Astrocyte (in vitro differentiated cells and primary cell): ENCODE results near the gene ABCC9. TPM values are rescaled to one million over a fixed set of nuclear protein-coding genes. Genes with fewer than 3 reads are reported as not detected.

Source experiments
- DNase-seq: peaks from one replicate; pipeline ENCODE4 v3.0.0-alpha.2; 2010; ENCODE audit warnings: low read depth
- FAIRE-seq: peaks from 2 replicates; lab custom pipeline; 2011; peaks lifted over from hg19 to GRCh38; lab: Jason Lieb, UNC
- H2AFZ ChIP-seq: 2 replicates; pipeline ENCODE4 v1.6.0; 2012; ENCODE audit warnings: low read depth, low read length, inconsistent platforms
- H3K27ac ChIP-seq: 2 replicates; pipeline ENCODE4 v1.5.1; 2011; ENCODE audit warnings: low read depth, low read length, inconsistent platforms
- H3K27me3 ChIP-seq: 2 replicates; pipeline ENCODE4 v1.6.0; 2011; ENCODE audit warnings: low read length, inconsistent platforms; ENCODE audit not compliant: insufficient read depth
- H3K36me3 ChIP-seq: 2 replicates; pipeline ENCODE4 v1.5.1; 2011; ENCODE audit warnings: low read length, inconsistent platforms; ENCODE audit not compliant: insufficient read depth
- H3K4me1 ChIP-seq: 2 replicates; pipeline ENCODE4 v1.5.1; 2011; ENCODE audit warnings: low read length, inconsistent platforms; ENCODE audit not compliant: insufficient read depth
- H3K4me2 ChIP-seq: 2 replicates; pipeline ENCODE4 v1.6.0; 2012; ENCODE audit warnings: low read length, inconsistent platforms
- H3K4me3 ChIP-seq: 2 replicates; pipeline ENCODE4 v1.5.1; 2011; ENCODE audit warnings: low read depth, mild to moderate bottlenecking, low read length, inconsistent platforms; ENCODE audit not compliant: insufficient read depth
- H3K79me2 ChIP-seq: 2 replicates; pipeline ENCODE4 v1.6.0; 2012; ENCODE audit warnings: mild to moderate bottlenecking, low read length, inconsistent platforms; ENCODE audit not compliant: insufficient read depth
- H3K9ac ChIP-seq: 2 replicates; pipeline ENCODE4 v1.6.0; 2012; ENCODE audit warnings: mild to moderate bottlenecking, low read length, inconsistent platforms
- H3K9me3 ChIP-seq: 2 replicates; pipeline ENCODE4 v1.5.1; 2012; ENCODE audit warnings: low read depth, mild to moderate bottlenecking, low read length, inconsistent platforms; ENCODE audit not compliant: insufficient read depth
- H4K20me1 ChIP-seq: 2 replicates; pipeline ENCODE4 v1.6.0; 2012; ENCODE audit warnings: low read length, inconsistent platforms; ENCODE audit not compliant: insufficient read depth
- H3K27ac Mint-ChIP-seq: one replicate; pipeline ENCODE4 v1.8.0; 2021; ENCODE audit warnings: mild to moderate bottlenecking, mixed read lengths; ENCODE audit not compliant: unreplicated experiment
- H3K27me3 Mint-ChIP-seq: one replicate; pipeline ENCODE4 v1.8.0; 2021; ENCODE audit warnings: low read depth, mixed read lengths; ENCODE audit not compliant: unreplicated experiment
- H3K36me3 Mint-ChIP-seq: one replicate; pipeline ENCODE4 v1.8.0; 2021; ENCODE audit warnings: low read depth, mixed read lengths; ENCODE audit not compliant: unreplicated experiment
- H3K4me1 Mint-ChIP-seq: one replicate; pipeline ENCODE4 v1.8.0; 2021; ENCODE audit warnings: low read depth, mixed read lengths; ENCODE audit not compliant: unreplicated experiment
- H3K4me3 Mint-ChIP-seq: one replicate; pipeline ENCODE4 v1.8.0; 2021; ENCODE audit warnings: mild to moderate bottlenecking, moderate library complexity, mixed read lengths; ENCODE audit not compliant: unreplicated experiment
- H3K9me3 Mint-ChIP-seq: one replicate; pipeline ENCODE4 v1.8.0; 2021; ENCODE audit warnings: mild to moderate bottlenecking, mixed read lengths; ENCODE audit not compliant: unreplicated experiment
- CTCF ChIP-seq: IDR thresholded peaks from 2 replicates; pipeline ENCODE4 v1.5.1; 2011; ENCODE audit warnings: low read depth, mild to moderate bottlenecking, inconsistent platforms, low read length, moderate library complexity; ENCODE audit not compliant: insufficient read depth
- EZH2 ChIP-seq: IDR thresholded peaks from 2 replicates; pipeline ENCODE4 v1.6.1; 2012; ENCODE audit warnings: mild to moderate bottlenecking, low read length, inconsistent platforms; ENCODE audit not compliant: insufficient read depth
- total RNA-seq: library from RNA; stranded (reverse); gene quantifications from 2 replicates; pipeline ENCODE4 v1.2.1, GENCODE V29; 2021

ABCC9 gene
- total RNA-seq, 1 donor from 2014 or later: 0.36 TPM

DNA sequence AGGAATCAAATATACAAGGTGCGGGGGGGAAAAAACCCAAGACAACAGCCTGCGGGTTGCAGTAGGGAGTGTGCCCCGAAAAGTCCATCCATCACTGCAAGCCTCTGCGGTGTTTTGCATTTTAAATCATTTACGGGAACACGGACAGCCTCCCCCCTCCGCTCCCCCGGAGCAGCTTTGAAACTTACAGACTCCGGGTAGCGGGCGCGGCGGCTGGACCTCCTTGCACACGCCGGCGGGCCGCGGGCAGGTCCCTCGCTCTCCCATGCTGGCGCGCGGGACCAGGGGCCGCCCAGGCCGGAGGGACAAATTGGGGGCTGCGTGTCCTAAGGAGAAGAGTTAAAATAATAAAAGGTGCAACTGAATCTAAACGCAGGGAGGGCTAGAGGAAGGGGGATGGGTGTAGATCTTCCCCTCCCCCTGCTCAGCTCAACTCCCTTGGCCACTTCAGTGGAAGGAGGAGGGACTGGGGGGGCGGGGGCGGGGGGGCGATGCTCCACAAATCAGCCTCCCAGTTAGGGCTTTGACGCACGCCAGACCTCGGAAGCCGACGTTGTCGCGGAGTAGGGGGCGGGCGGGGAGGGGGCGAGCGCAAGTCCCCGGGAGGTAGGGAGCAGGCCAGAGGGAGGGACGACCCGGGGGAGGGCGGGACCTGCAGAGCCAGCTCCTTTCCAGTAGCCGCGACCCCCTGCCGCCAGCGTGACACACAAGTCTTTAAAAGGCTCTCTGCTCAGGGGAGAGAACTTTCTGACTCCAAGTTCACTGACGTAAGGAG, 166.7 kb downstream of the ABCC9 start, which contains the start of gene KCNJ8:
Gene KCNJ8, minus strand, starts transcription at position 349 of the 775 bp plus-strand sequence. CDS start 1,090 bp downstream, outside the sequence.
- Mint-ChIP-seq H3K4me1 (peaks cover 2% of the 10 kb centered on the region), H3K36me3 (no peaks in the 10 kb centered on the region), H3K9me3 (no peaks in the 10 kb centered on the region), H3K4me3 (peak within 1 kb of the TSS; percentile 79), H3K27ac (no peak within 1 kb of the TSS), H3K27me3 (peaks cover 19% of the 10 kb centered on the region)
- peak within 1 kb of the TSS; percentile 64 for H3K4me3 ChIP-seq
- H3K9ac ChIP-seq: peak within 1 kb of the TSS; percentile 73
- FAIRE-seq (no peak), DNase-seq (peak; percentile 31)
- H3K4me1 ChIP-seq: peaks cover 8% of the 10 kb centered on the region
- no peaks in the 10 kb centered on the region for H4K20me1 ChIP-seq
- no peaks in the 10 kb centered on the region for H3K27me3 ChIP-seq
- no peaks in the 10 kb centered on the region for H3K36me3 ChIP-seq
- H3K4me2 ChIP-seq: peak within 1 kb of the TSS; percentile 86
- no peak within 1 kb of the TSS for H3K27ac ChIP-seq
- H3K9me3 ChIP-seq: no peaks in the 10 kb centered on the region
- no peak for TF ChIP-seq CTCF
- TF ChIP-seq EZH2: no peak
- H2AFZ ChIP-seq: peak within 1 kb of the TSS; percentile 80
- H3K79me2 ChIP-seq: no peaks in the 10 kb centered on the region

DNA sequence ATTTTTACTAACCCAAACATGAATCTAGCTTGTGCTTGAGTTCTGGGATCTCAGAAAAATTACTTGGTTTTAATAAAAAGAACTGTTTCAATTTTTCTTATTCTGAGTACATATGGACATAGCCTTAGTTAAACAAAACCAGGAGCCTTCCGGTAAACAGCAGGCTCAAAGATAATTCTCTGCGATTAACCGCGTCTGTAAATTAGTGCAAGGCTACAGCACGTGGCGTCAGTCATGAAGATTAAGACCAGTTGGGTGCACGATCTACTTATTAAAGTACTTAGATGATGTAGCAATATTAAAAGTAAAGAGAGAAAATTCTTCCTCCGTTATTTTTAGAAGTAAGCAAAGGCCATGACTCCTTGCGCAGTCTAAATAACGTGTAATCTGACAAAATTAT, 167.4 kb downstream of the ABCC9 start:
- Mint-ChIP-seq H3K27me3 (peaks cover 19% of the 10 kb centered on the region), H3K27ac (no peak overlapping the region), H3K36me3 (no peaks in the 10 kb centered on the region), H3K4me3 (peak overlapping the region; percentile 79), H3K9me3 (no peaks in the 10 kb centered on the region), H3K4me1 (peaks cover 2% of the 10 kb centered on the region)
- FAIRE-seq (no peak), DNase-seq (no peak)
- no peaks in the 10 kb centered on the region for H3K36me3 ChIP-seq
- no peaks in the 10 kb centered on the region for H3K9me3 ChIP-seq
- H3K27ac ChIP-seq: no peak overlapping the region
- H3K79me2 ChIP-seq: no peaks in the 10 kb centered on the region
- no peaks in the 10 kb centered on the region for H4K20me1 ChIP-seq
- peak overlapping the region; percentile 64 for H3K4me3 ChIP-seq
- peaks cover 8% of the 10 kb centered on the region for H3K4me1 ChIP-seq
- peak overlapping the region; percentile 80 for H2AFZ ChIP-seq
- TF ChIP-seq CTCF (no peak), EZH2 (no peak)
- H3K27me3 ChIP-seq: no peaks in the 10 kb centered on the region
- peak overlapping the region; percentile 86 for H3K4me2 ChIP-seq
- peak overlapping the region; percentile 24 for H3K9ac ChIP-seq
